IMR-90 (cell line): ENCODE data around the gene SLC44A2.

Source experiments
- CEBPB ChIP-seq: IDR thresholded peaks from 2 replicates; pipeline ENCODE4 v1.6.1; 2012; ENCODE audit warnings: low read depth, low read length, improper control_type of control experiment
- CHD1 ChIP-seq: IDR thresholded peaks from 2 replicates; pipeline ENCODE4 v1.6.1; 2012; ENCODE audit warnings: low read depth, low read length, improper control_type of control experiment
- POLR2A ChIP-seq: IDR thresholded peaks from 2 replicates; pipeline ENCODE4 v1.6.1; 2012; ENCODE audit warnings: mild to moderate bottlenecking, low read depth, low read length
- RAD21 ChIP-seq: IDR thresholded peaks from 2 replicates; pipeline ENCODE4 v1.6.1; 2012; ENCODE audit warnings: low read length, improper control_type of control experiment
- RCOR1 ChIP-seq: IDR thresholded peaks from 2 replicates; pipeline ENCODE4 v1.6.1; 2012; ENCODE audit warnings: mild to moderate bottlenecking, low read length, improper control_type of control experiment; ENCODE audit not compliant: insufficient replicate concordance
- SMC3 ChIP-seq: fragments of 150-350 bp; IDR thresholded peaks from 2 replicates; pipeline ENCODE4 v1.6.1; 2016; ENCODE audit warnings: low read depth, mild to moderate bottlenecking, antibody characterized with exemption, low read length, moderate library complexity
- TF ChIP-seq, protein P1 (sequence below): conservative IDR thresholded peaks from 2 replicates; pipeline ENCODE4 v1.5.1; 2012; ENCODE audit warnings: mild to moderate bottlenecking, low read depth, low read length, improper control_type of control experiment

DNA sequence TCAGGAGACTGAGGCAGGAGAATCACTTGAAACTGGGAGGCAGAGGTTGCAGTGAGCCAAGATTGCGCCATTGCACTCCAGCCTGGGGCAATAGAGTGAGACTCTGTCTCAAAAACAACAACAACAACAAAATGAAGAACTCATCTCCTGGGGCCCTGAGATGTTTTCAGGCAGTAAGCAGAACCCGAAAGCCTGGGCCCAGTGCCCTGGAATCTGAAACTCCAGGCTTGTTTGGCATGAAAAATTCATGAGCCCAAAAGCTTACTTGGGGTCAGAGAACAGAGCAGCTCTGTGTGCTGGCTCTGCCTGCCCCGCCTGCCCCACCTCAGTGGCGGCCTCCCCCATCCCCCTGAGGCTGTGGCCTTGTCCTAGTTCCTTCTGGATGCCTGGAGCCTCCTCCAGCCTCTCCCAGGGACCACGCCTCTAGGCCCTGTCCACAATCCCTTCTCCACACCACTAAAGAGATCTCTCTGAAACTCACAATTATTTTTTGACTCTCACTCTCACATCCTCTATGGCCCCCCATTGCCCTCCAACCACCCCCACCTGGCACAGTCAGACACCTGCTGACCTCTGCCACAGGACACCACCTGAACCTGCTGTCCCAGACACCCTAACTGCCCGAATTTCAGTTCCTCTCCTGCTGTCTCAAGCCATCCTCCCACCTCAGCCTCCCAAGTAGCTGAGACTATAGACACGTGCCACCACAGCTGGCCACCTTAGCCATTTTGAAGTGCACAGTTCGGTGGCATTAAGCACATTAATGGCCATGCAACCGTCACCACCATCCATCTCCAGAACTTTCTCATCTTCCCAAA, 31.3 kb upstream of the SLC44A2 start:
- TF ChIP-seq POLR2A (no peak), RAD21 (no peak), CHD1 (no peak), CEBPB (no peak), SMC3 (no peak), RCOR1 (no peak)
- TF ChIP-seq, protein P1, sequence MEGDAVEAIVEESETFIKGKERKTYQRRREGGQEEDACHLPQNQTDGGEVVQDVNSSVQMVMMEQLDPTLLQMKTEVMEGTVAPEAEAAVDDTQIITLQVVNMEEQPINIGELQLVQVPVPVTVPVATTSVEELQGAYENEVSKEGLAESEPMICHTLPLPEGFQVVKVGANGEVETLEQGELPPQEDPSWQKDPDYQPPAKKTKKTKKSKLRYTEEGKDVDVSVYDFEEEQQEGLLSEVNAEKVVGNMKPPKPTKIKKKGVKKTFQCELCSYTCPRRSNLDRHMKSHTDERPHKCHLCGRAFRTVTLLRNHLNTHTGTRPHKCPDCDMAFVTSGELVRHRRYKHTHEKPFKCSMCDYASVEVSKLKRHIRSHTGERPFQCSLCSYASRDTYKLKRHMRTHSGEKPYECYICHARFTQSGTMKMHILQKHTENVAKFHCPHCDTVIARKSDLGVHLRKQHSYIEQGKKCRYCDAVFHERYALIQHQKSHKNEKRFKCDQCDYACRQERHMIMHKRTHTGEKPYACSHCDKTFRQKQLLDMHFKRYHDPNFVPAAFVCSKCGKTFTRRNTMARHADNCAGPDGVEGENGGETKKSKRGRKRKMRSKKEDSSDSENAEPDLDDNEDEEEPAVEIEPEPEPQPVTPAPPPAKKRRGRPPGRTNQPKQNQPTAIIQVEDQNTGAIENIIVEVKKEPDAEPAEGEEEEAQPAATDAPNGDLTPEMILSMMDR = no peak
